Mammary epithelial cell (primary cell): ENCODE measurements around the gene IL17B.

Experiments
- EZH2 ChIP-seq: IDR thresholded peaks from 2 replicates; pipeline ENCODE4 v1.6.1; 2012; ENCODE audit warnings: low read length, inconsistent platforms, borderline replicate concordance
- TF ChIP-seq, protein P1 (sequence below), 2 donors: IDR thresholded peaks in 1 of 2; conservative IDR thresholded peaks in 1 of 2; 2 replicates each; pipeline ENCODE4 v1.5.1; 2011 to 2012; ENCODE audit warnings: inconsistent platforms in 2 of 2, low read length in 2 of 2, mild to moderate bottlenecking in 2 of 2, control low read depth in 1 of 2, low read depth in 1 of 2; ENCODE audit not compliant: insufficient read depth in 1 of 2; ENCODE audit errors: extremely low read depth in 1 of 2

DNA sequence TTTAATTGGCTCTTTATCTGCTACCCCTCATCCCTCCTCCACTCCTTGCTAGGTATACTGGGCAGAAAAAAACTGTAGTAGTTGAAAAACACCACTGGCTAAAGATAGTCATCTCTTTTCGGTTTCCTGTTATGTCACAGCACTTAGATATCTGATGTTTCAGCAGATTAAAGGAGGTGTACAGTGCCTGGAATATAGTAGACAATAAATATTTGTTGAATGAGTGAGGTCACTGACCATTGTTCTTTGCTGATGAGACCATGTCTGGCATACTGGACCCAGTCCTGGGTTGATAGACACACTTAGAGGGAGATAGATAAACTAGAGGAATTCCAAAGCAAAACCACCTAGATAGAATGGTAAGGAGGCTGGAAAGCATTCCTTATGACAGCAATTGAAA, 30.6 kb downstream of the IL17B start:
- TF ChIP-seq, protein P1, sequence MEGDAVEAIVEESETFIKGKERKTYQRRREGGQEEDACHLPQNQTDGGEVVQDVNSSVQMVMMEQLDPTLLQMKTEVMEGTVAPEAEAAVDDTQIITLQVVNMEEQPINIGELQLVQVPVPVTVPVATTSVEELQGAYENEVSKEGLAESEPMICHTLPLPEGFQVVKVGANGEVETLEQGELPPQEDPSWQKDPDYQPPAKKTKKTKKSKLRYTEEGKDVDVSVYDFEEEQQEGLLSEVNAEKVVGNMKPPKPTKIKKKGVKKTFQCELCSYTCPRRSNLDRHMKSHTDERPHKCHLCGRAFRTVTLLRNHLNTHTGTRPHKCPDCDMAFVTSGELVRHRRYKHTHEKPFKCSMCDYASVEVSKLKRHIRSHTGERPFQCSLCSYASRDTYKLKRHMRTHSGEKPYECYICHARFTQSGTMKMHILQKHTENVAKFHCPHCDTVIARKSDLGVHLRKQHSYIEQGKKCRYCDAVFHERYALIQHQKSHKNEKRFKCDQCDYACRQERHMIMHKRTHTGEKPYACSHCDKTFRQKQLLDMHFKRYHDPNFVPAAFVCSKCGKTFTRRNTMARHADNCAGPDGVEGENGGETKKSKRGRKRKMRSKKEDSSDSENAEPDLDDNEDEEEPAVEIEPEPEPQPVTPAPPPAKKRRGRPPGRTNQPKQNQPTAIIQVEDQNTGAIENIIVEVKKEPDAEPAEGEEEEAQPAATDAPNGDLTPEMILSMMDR (conservative IDR thresholded peaks at IDR 0.05 in 1 of 2, IDR thresholded peaks at IDR 0.05 in 1 of 2; ENCODE audit: extremely low read depth in 1 of 2, insufficient read depth in 1 of 2, low read depth in 1 of 2, low read length in 2 of 2), result no peak
- no peak for TF ChIP-seq EZH2
